Measurements from ENCODE around the gene CHRDL1.

CHRDL1 gene

GRCh38 chrX:110743679-110744340 lies 51.8 kb downstream of the CHRDL1 start:
- DNase-seq (ENCODE audit: low read depth), result no peak

DNA sequence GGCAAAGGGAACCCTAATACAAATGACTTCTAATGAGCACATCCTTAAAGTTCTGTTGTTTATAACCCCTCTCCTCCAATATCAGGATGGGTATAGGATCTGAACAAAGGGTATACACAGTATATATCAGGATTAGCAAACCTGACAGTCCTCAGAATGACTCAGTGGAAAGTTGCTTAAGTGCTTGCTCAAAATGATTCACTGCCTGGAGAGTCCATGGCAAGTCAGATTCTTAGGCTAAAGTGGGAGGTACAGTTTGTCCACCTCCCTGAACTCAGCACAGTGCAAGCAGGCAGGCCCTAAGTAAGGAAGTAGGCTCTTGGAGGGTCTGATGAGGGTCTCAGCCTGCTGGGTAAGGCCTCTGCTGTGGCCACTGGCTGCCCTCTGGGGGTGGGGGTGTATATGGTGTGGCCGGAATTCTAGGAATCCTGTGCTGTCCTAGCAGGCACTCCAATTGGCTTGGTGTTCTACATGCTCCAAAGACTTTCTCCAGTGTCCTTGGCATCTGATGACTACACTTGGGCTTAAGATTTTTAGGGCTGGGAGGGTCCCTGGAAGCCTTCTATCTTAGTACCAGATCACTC lies 54.3 kb downstream of the CHRDL1 start:
- peak; percentile 22 for DNase-seq (ENCODE audit: low read depth)

- peak; percentile 29 for DNase-seq (ENCODE audit: low read depth)
Observed at GRCh38 chrX:110734894-110735541, 60.6 kb downstream of the CHRDL1 start.

DNA sequence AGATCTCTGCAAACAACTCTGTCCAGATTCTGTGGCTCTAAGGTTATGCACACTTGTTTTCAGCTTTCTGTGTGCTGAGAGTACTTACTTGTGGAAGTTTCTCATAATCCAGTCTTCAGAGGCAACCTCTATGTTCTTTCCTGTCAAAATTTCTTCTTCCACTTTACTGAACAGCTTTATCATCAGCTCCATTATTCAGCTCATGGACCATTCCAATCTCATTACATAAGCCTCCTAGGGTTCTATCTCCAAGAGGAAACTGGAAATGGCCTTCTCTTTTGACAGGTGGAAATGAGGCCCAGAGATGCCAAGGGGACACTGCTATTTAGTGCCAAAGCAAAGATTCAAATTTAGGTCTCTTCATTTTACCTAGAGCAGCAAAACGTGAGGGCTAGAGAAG lies 61.3 kb downstream of the CHRDL1 start:
- no peak for DNase-seq (ENCODE audit: low read depth)

DNA sequence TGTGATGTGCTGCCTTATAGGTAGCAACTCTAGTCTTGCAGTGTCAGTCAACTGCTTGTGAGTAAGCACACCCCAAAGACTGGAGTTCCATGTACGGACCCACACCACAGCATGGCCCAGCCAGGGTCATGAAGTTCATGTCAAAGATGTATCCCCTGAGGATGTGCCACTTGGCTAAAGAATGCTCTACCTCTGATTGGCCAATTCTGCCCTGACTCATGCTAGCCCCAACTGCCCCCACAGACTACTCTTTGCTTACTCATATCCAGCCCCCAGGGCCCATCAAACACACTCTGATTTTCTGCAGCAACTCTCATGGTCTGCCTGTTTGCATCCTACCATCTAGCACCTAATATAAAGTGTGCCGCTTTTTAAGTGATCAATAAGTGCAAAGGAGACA lies 62.5 kb downstream of the CHRDL1 start:
- no peak for DNase-seq (ENCODE audit: low read depth)

- no peak for DNase-seq (ENCODE audit: low read depth)
Observed at GRCh38 chrX:110732266-110732665, 63.4 kb downstream of the CHRDL1 start.

- no peak for DNase-seq (ENCODE audit: low read depth)
Observed at GRCh38 chrX:110723844-110724243, 71.8 kb downstream of the CHRDL1 start.

- no peak for DNase-seq (ENCODE audit: low read depth)
Observed at GRCh38 chrX:110722135-110722534, 73.5 kb downstream of the CHRDL1 start.

GRCh38 chrX:110713666-110714065 lies 82.0 kb downstream of the CHRDL1 start:
- no peak for DNase-seq (ENCODE audit: low read depth)

DNA sequence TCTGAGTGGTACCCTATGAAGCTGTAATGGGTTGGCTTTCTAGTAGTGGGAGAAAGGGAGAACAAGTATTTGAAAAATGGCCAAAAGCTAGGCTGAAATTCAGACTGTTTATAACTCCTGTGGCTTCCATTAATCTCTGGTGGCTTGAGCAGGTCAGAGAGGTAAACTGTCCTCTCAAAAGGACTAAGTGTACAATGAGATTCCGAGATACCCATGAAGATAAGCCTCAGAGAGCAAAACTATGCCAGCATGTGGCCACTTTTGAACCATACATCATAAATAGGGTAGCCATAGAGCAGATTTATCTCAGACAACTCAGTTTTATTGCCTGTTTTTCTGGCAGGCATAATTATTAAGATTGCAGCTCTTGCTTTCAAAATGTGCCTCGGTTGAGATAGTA lies 89.2 kb downstream of the CHRDL1 start:
- DNase-seq (ENCODE audit: low read depth), result no peak

DNA sequence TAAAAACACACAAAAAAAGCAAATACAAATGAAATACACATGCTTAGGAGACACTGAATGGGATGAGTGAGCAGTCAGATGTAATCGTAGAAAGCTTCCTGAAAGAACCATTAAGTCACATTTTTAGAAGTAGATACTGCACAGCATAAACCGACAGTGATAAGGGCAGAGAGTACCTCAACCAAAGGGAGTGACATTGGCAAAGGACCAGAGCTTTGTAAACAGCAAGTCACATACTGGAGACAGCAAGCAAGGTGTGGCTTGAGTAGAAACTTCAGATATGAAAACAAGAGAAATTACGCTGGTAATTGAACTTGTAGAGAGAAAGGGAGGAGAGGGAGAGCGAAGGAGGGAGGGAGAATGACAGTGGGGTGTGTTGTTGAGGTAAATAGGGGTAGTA lies 92.0 kb downstream of the CHRDL1 start:
- no peak for DNase-seq (ENCODE audit: low read depth)

DNA sequence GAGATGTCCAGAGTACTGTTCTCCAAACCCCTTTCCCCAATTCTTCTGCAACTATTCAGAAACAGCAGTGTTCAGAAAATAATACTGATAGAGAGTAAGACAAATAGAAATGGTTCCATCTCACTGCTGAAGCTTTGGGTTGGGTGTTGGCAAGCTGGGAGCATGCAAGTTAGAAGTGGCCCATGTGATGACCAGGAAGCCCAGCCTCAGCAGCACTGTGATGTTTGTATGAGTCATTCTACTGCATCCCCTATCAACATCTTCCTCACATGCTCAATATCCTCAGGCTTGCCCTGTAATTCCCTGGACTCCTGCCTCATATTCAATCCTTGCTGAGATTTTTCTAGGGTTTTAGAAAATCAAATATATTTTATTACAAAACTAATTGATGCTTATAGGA lies 96.5 kb downstream of the CHRDL1 start:
- no peak for DNase-seq (ENCODE audit: low read depth)

- no peak for DNase-seq (ENCODE audit: low read depth)
Observed at GRCh38 chrX:110698696-110699095, 96.9 kb downstream of the CHRDL1 start.

GRCh38 chrX:110692866-110693265 lies 102.8 kb downstream of the CHRDL1 start:
- no peak for DNase-seq (ENCODE audit: low read depth)

DNA sequence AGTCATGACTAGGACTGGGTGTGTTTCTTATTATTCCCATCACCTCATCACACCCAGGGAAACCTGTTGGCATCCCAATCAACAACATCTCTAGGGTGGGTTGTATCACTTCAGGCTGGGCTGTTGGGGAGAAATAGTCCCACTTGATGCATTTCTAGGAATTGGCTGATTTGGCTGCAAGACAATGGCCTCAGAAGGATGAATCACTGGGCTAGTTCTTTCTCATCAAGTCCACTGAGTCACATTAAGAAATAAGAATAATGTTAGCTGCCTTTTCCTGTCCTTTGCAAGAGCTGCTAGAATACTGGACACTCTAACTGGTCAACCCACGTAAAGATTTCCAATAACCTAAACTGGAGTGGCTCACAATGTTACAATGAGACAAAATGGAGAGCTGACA lies 104.2 kb downstream of the CHRDL1 start:
- no peak for DNase-seq (ENCODE audit: low read depth)

GRCh38 chrX:110684653-110685052 lies 111.0 kb downstream of the CHRDL1 start:
- DNase-seq (ENCODE audit: low read depth), result no peak

DNA sequence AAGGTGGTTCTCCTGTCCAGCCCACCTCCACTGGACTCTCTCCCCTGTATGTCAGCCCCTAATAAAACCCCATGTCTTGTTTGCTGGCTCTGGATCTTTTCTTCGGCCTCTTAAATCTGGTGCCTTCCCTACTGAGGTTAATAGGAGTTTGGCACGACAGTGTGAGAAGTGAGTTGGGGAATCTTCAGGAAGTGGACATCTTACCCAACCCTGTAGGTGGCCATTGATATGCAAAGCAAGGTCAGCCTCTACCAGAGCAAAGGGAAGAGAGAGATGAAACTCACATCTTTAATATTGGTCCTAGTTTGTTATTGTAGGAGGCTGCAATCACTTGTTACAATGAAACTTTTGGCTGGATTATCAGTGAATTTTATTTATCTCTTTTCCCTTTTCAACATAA lies 111.7 kb downstream of the CHRDL1 start:
- no peak for DNase-seq (ENCODE audit: low read depth)

- DNase-seq (ENCODE audit: low read depth), result no peak
Observed at GRCh38 chrX:110678591-110678990, 117.0 kb downstream of the CHRDL1 start.

DNA sequence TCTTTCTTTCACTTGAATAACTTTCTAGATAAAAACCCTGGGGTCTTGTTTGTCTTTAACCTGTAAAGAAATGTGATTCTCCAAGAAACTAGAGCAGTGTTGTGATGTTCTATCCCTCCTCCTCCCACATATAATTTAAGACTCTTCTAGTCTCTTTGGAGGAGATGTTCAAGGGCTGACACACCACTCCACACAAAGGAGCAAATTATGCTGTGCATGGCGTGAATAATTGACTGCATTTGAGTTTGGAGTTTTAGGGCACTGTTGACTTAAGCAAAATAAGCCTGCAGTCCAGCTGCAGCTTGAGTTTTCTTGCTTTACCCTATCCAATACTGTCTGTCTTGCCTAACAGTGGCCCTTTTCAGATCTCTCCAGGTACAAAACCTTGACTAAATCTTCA lies 119.7 kb downstream of the CHRDL1 start:
- no peak for DNase-seq (ENCODE audit: low read depth)

GRCh38 chrX:110671068-110671803 lies 124.4 kb downstream of the CHRDL1 start:
- peak; percentile 14 for DNase-seq (ENCODE audit: low read depth)

- DNase-seq (ENCODE audit: low read depth), result no peak
Observed at GRCh38 chrX:110669572-110669971, 126.0 kb downstream of the CHRDL1 start.

DNA sequence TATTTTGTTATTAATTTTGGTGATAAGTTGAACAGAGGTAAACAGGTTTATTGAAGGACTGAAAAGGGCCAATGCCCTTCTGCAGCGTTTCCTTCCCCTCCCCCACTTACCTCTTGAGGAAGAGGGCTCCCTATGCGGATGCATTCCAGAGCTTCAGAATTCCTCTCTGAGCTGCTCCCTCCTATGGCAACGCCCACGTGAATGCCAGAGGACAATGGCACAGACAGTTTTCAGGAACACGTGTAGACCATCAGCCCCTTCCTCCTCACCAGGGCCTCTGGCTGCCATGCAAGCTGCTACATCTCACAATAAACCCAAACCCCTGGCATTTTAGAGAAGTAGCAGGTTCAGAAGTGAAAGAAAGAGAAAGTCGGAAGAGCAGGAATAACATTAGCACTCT lies 127.9 kb downstream of the CHRDL1 start:
- no peak for DNase-seq (ENCODE audit: low read depth)

Measured in HS-27A (cell line).